Endodermal cell (in vitro differentiated cells): ENCODE data around the gene FCAMR. TPM values are rescaled to one million over a fixed set of nuclear protein-coding genes. Genes with fewer than 3 reads are reported as not detected.

Experiments
- DNase-seq: peaks from one replicate; pipeline ENCODE4 v3.0.0-alpha.2; 2017
- H3K27ac ChIP-seq: 2 replicates; pipeline ENCODE4 v1.5.1; 2013; ENCODE audit warnings: mild to moderate bottlenecking, low read depth, low read length, moderate library complexity
- H3K27me3 ChIP-seq: 2 replicates; pipeline ENCODE4 v1.6.1; 2013; ENCODE audit warnings: mild to moderate bottlenecking, low read length, moderate library complexity; ENCODE audit not compliant: insufficient read depth, control insufficient read depth, poor library complexity, severe bottlenecking
- H3K36me3 ChIP-seq: 2 replicates; pipeline ENCODE4 v1.7.0; 2013; ENCODE audit warnings: mild to moderate bottlenecking, low read length, moderate library complexity; ENCODE audit not compliant: control insufficient read depth, insufficient read depth
- H3K4me1 ChIP-seq: one replicate; pipeline ENCODE4 v1.7.0; 2013; ENCODE audit warnings: low read length; ENCODE audit not compliant: control insufficient read depth, insufficient read depth
- H3K4me3 ChIP-seq: 2 replicates; pipeline ENCODE4 v1.5.1; 2013; ENCODE audit warnings: mild to moderate bottlenecking, low read length, moderate library complexity
- H3K9ac ChIP-seq: 2 replicates; pipeline ENCODE4 v1.6.1; 2013; ENCODE audit warnings: mild to moderate bottlenecking, low read length, moderate library complexity; ENCODE audit not compliant: poor library complexity, severe bottlenecking; ENCODE audit errors: extremely low read depth
- H3K9me3 ChIP-seq: 2 replicates; pipeline ENCODE4 v1.6.1; 2013; ENCODE audit warnings: mild to moderate bottlenecking, low read length, moderate library complexity; ENCODE audit not compliant: control insufficient read depth
- H3K27ac Mint-ChIP-seq: 2 replicates; pipeline ENCODE4 v1.8.0; 2020; ENCODE audit warnings: mixed read lengths
- H3K27me3 Mint-ChIP-seq: 2 replicates; pipeline ENCODE4 v1.8.0; 2021; ENCODE audit warnings: mild to moderate bottlenecking, mixed read lengths; ENCODE audit not compliant: insufficient read depth
- H3K36me3 Mint-ChIP-seq: 2 replicates; pipeline ENCODE4 v1.8.0; 2020; ENCODE audit warnings: low read depth, mixed read lengths
- H3K4me1 Mint-ChIP-seq: 2 replicates; pipeline ENCODE4 v1.8.0; 2020; ENCODE audit warnings: mixed read lengths
- H3K4me3 Mint-ChIP-seq: 2 replicates; pipeline ENCODE4 v1.8.0; 2020; ENCODE audit warnings: mild to moderate bottlenecking, moderate library complexity, mixed read lengths
- H3K9me3 Mint-ChIP-seq: 2 replicates; pipeline ENCODE4 v1.8.0; 2020; ENCODE audit warnings: mild to moderate bottlenecking, mixed read lengths
- WGBS, 2 experiments: methylation state at CpG; one replicate each; pipeline versions ENCODE4 v1.1.5 to v1.1.7; 2013; ENCODE audit warnings: missing lambda C conversion rate in 2 of 2, mixed read lengths in 1 of 2; ENCODE audit not compliant: insufficient coverage in 1 of 2, insufficient read length in 1 of 2; 5-methylcytosine and 5-hydroxymethylcytosine counted together
- total RNA-seq, 2 donors: library from RNA; stranded (reverse); fragmentation: NEBNext Ultra II Directional in 1 of 2; extraction: Animal tissue kit (Norgen Biotek cat#: 25700) in 1 of 2; gene quantifications; 2 replicates in 1 of 2; 3 replicates in 1 of 2; pipeline ENCODE4 v1.2.1, GENCODE V29; 2021
- TF ChIP-seq, protein P1 (sequence below): fragments of 200-600 bp; sonication (generic); conservative IDR thresholded peaks from 2 replicates; pipeline ENCODE4 v1.5.0; 2021; ENCODE audit warnings: antibody characterized with exemption, mild to moderate bottlenecking

Gene FCAMR
- total RNA-seq, 2 donors from 2014 or later: not detected

DNA sequence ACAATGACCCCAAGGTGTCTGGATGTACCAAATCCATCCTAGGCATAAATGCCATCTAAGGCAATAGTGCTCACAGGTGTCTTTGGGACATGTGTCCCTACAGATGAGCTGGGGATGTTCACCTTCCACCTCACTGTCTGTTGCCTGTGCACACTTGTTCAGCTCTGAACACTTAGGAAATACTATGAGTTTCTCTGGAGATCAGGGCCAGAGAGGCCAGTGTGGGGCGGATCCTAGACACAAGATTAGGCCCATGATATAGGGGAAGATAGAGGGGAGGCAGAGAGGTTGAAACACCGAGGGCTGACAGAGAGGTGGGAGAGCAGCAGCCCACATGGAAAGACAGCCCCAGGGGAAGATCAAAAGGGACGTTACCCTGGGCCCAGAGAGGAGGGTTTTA is 36.7 kb upstream of the FCAMR start:
- 84% methylated on average over 3 of the region's 3 CpGs; no CpG with 5 or more reads in 1 of the 2 experiments for WGBS, 2 experiments
- no peaks in the 10 kb centered on the region for H3K36me3 ChIP-seq
- peaks cover 5% of the 10 kb centered on the region for H3K4me1 ChIP-seq
- DNase-seq: no peak
- H3K4me3 ChIP-seq: no peak overlapping the region
- no peak overlapping the region for H3K27ac ChIP-seq
- TF ChIP-seq, protein P1, sequence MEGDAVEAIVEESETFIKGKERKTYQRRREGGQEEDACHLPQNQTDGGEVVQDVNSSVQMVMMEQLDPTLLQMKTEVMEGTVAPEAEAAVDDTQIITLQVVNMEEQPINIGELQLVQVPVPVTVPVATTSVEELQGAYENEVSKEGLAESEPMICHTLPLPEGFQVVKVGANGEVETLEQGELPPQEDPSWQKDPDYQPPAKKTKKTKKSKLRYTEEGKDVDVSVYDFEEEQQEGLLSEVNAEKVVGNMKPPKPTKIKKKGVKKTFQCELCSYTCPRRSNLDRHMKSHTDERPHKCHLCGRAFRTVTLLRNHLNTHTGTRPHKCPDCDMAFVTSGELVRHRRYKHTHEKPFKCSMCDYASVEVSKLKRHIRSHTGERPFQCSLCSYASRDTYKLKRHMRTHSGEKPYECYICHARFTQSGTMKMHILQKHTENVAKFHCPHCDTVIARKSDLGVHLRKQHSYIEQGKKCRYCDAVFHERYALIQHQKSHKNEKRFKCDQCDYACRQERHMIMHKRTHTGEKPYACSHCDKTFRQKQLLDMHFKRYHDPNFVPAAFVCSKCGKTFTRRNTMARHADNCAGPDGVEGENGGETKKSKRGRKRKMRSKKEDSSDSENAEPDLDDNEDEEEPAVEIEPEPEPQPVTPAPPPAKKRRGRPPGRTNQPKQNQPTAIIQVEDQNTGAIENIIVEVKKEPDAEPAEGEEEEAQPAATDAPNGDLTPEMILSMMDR: no peak
- peak overlapping the region; percentile 2 for H3K9ac ChIP-seq
- H3K36me3 Mint-ChIP-seq: no peaks in the 10 kb centered on the region
- no peaks in the 10 kb centered on the region for H3K9me3 ChIP-seq
- H3K27ac Mint-ChIP-seq: no peak overlapping the region
- H3K9me3 Mint-ChIP-seq: no peaks in the 10 kb centered on the region
- H3K4me1 Mint-ChIP-seq: peaks cover 15% of the 10 kb centered on the region
- peaks cover 9% of the 10 kb centered on the region for H3K27me3 Mint-ChIP-seq
- peaks cover under 1% of the 10 kb centered on the region for H3K27me3 ChIP-seq
- no peak overlapping the region for H3K4me3 Mint-ChIP-seq

DNA sequence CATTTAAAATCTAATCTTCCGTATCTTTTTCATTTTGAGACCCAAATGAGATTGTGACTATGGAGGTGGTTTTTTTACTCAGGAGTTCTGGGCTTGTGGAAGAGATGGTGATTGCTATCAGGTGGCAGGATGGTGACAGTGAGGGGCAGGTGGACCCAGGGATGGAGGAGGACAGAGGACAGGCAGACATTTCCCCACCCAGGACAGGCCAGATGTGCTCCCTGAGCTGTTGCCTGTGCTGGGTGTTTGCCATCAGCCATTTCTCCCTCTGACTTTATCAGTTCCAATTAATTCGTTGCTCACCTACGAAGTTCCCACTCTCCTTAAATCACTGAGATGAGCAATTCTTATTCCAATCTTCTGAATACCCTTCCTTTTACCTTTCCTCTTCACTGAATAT is 35.8 kb upstream of the FCAMR start:
- H3K27me3 ChIP-seq: no peaks in the 10 kb centered on the region
- WGBS, 2 experiments: 89 to 95% methylated on average over 2 to 3 of the region's 3 CpGs
- Mint-ChIP-seq H3K36me3 (no peaks in the 10 kb centered on the region), H3K27me3 (peaks cover 6% of the 10 kb centered on the region), H3K27ac (no peak overlapping the region), H3K4me3 (no peak overlapping the region), H3K4me1 (peaks cover 15% of the 10 kb centered on the region), H3K9me3 (no peaks in the 10 kb centered on the region)
- DNase-seq: no peak
- H3K9me3 ChIP-seq: no peaks in the 10 kb centered on the region
- TF ChIP-seq, protein P1: no peak
- no peak overlapping the region for H3K27ac ChIP-seq
- no peaks in the 10 kb centered on the region for H3K36me3 ChIP-seq
- H3K4me3 ChIP-seq: no peak overlapping the region
- no peak overlapping the region for H3K9ac ChIP-seq
- peaks cover 5% of the 10 kb centered on the region for H3K4me1 ChIP-seq

DNA sequence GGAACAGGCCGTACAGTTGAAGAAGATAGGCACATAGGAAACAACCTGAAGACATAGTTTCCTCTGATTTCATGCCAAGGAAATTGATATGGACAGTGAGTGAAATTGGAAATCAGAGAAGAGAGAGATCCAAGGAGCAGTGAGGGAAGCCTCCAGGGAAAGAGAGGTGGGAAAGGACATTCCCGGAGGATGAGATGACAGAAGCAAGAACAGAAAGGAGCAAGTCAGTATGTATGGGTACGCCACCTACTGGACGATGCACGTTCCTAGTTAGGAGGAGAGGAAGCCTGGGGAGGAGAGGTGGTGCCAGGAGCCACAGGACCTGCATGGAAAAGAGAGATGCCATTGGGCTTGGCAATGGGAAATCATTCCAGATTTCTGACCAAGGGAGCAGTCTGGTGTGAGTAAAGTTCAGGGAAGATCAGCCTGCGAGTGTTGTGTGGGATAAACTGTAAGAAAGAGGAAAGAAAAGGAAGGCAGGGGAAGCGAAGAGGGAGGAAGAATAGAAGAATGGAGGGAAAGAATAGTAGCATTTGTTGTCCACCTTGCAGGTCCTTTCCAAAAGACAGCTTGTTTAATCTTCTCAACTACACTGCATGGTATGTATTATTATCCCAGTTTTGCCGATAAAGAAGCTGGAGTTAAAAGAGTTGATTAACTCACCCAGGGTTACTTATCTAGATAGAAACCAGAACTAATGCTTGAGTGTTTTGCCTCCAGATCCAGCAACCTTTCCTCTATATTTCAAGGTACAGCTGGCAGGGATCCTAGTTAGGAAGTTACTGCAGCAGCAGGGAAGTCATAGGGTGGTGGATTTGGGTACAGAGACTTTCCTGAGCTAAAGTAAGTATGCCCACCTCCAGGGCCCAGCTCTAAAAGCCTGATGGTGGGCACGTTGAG is 34.9 kb upstream of the FCAMR start:
- no peaks in the 10 kb centered on the region for H3K36me3 Mint-ChIP-seq
- peaks cover 15% of the 10 kb centered on the region for H3K4me1 Mint-ChIP-seq
- Histone ChIP-seq H3K4me3 (no peak overlapping the region), H3K36me3 (no peaks in the 10 kb centered on the region), H3K27me3 (no peaks in the 10 kb centered on the region), H3K27ac (no peak overlapping the region), H3K9me3 (no peaks in the 10 kb centered on the region), H3K9ac (no peak overlapping the region), H3K4me1 (peaks cover 5% of the 10 kb centered on the region)
- H3K27ac Mint-ChIP-seq: no peak overlapping the region
- H3K27me3 Mint-ChIP-seq: peaks cover 2% of the 10 kb centered on the region
- peak; percentile 91 for DNase-seq
- no peak overlapping the region for H3K4me3 Mint-ChIP-seq
- H3K9me3 Mint-ChIP-seq: no peaks in the 10 kb centered on the region
- TF ChIP-seq, protein P1: peak; percentile 88
- WGBS, 2 experiments: 41 to 52% methylated on average over 6 to 9 of the region's 9 CpGs
